HepG2 (cell line): ENCODE results near the gene GMPPB.

Source experiments
- HDAC1 ChIP-seq: sonication (generic); formaldehyde crosslinking; IDR thresholded peaks from 2 replicates; pipeline ENCODE4 v1.5.1; 2020; ENCODE audit warnings: mild to moderate bottlenecking, missing genetic modification reagents
- TF ChIP-seq, protein P1 (sequence below): sonication (generic); formaldehyde crosslinking; IDR thresholded peaks from 2 replicates; pipeline ENCODE4 v1.4.0; 2020; ENCODE audit warnings: missing genetic modification reagents, borderline replicate concordance

DNA sequence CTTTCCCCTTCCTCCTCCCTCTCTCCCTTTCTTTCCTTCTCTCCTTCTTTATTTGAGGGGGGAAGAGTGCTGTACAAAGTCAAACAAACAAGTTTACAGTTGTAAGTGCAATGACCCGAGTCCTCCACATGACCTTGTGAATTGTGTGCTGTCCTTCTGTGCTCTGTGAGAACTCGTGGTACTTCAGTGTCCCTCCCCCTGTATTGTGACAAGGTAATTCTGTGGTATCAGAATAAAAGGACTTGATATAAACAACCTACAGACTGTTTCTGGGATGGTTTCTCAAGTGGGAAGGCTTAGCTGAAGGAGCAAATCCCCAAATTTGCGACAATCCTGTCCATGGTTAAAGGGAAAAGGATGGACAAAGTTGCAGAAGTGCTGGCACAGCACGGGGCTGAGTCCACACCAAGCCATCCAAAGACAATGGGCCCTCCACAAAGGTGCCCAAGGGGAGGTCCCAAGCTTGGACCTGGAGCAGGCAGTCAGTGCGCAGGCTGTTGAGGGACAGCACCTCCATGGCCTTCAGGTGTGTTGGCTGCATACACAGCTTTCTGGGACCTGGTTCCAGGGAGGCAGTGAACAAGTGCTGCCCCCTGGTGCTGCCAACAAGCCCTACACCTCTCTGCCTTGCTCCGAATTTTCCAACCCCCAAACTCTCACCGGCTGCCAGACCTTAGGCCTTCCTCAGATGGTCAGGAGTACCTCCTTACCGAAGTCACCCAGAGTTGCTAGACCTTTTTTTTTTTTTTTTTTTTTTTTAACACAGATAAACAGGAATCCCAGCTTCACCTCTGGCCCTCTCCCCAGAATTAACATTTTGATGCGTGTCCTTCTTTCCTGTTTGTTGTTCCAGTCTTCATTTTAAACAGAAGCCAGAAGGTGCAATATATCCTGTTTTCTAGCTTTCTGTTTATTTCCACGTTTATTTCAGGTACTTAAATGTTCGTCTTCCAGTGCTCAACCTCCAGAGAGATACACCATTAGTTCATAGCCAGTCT lies 52.2 kb downstream of the GMPPB start:
- TF ChIP-seq, protein P1, sequence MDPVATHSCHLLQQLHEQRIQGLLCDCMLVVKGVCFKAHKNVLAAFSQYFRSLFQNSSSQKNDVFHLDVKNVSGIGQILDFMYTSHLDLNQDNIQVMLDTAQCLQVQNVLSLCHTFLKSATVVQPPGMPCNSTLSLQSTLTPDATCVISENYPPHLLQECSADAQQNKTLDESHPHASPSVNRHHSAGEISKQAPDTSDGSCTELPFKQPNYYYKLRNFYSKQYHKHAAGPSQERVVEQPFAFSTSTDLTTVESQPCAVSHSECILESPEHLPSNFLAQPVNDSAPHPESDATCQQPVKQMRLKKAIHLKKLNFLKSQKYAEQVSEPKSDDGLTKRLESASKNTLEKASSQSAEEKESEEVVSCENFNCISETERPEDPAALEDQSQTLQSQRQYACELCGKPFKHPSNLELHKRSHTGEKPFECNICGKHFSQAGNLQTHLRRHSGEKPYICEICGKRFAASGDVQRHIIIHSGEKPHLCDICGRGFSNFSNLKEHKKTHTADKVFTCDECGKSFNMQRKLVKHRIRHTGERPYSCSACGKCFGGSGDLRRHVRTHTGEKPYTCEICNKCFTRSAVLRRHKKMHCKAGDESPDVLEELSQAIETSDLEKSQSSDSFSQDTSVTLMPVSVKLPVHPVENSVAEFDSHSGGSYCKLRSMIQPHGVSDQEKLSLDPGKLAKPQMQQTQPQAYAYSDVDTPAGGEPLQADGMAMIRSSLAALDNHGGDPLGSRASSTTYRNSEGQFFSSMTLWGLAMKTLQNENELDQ (CRISPR knock-in tag): no peak
- peak; percentile 54 for TF ChIP-seq HDAC1 (CRISPR knock-in tag)
